Measurements from ENCODE around the gene FOXA1.

The FOXA1 gene

GRCh38 chr14:37595809-37596621 is 966 bp upstream of the FOXA1 start:
- Histone ChIP-seq H3K4me1 (ENCODE audit: control insufficient read depth, insufficient read depth, low read length) (peaks cover 9% of the 10 kb centered on the region), H3K27me3 (ENCODE audit: control insufficient read depth, insufficient read depth, low read length) (peaks cover 85% of the 10 kb centered on the region), H3K9me3 (ENCODE audit: control insufficient read depth, insufficient read depth, low read length) (no peaks in the 10 kb centered on the region), H3K27ac (ENCODE audit: low read length) (no peak overlapping the region), H3K36me3 (ENCODE audit: control insufficient read depth, insufficient read depth, low read length) (no peaks in the 10 kb centered on the region), H3K4me3 (ENCODE audit: low read length) (peak overlapping the region; percentile 14; the same call in 1 of the 2 replicates)
- DNase-seq (ENCODE audit: low read depth, low spot score), result no peak
- no CpG with 5 or more reads among the region's 46 CpGs for WGBS (ENCODE audit: insufficient coverage, insufficient read length)

- Histone ChIP-seq H3K9me3 (ENCODE audit: control insufficient read depth, insufficient read depth, low read length) (no peaks in the 10 kb centered on the region), H3K4me3 (ENCODE audit: low read length) (peak overlapping the region; percentile 38; the same call in 1 of the 2 replicates), H3K27me3 (ENCODE audit: control insufficient read depth, insufficient read depth, low read length) (peaks cover 79% of the 10 kb centered on the region), H3K36me3 (ENCODE audit: control insufficient read depth, insufficient read depth, low read length) (no peaks in the 10 kb centered on the region), H3K4me1 (ENCODE audit: control insufficient read depth, insufficient read depth, low read length) (peaks cover 9% of the 10 kb centered on the region), H3K27ac (ENCODE audit: low read length) (no peak overlapping the region)
- no CpG with 5 or more reads among the region's 56 CpGs for WGBS (ENCODE audit: insufficient coverage, insufficient read length)
- no peak for DNase-seq (ENCODE audit: low read depth, low spot score)
Observed at GRCh38 chr14:37594238-37594970, 645 bp downstream of the FOXA1 start.

DNA sequence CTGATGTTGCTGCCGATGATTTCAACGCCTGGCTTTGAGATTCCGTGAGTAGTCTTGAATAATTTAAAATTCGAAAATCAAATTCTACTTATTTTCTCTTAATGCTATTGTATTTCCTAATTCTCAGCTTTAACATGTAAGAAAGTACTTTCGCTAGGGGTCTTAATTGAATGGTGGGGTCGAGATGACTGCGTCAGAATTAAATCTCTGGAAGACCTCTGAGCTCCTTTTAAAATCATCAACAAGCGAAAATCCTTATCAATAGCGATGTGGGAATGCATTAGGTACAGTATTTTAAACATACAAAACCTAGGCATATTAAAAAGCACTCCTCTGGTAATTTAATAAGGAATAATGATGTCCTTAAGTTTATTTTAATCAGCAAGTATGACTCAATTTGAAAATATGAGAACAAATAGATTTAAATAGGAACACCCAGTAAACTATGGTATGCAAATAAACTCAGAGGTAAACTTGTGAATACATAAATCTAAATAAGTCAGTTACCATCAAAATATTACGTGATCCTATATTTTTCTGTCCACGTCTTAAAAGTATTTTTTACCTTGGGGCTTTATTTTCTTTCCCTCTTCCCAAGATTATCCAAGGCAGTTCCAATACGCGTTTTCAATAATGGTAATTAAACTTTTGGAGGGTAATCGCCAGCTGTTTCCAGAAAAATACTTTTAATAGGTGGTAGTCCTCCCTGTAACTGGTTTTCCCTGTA is 1.4 kb downstream of the FOXA1 start:
- no peak for DNase-seq (ENCODE audit: low read depth, low spot score)
- Histone ChIP-seq H3K9me3 (ENCODE audit: control insufficient read depth, insufficient read depth, low read length) (no peaks in the 10 kb centered on the region), H3K27me3 (ENCODE audit: control insufficient read depth, insufficient read depth, low read length) (peaks cover 75% of the 10 kb centered on the region), H3K36me3 (ENCODE audit: control insufficient read depth, insufficient read depth, low read length) (no peaks in the 10 kb centered on the region), H3K27ac (ENCODE audit: low read length) (no peak overlapping the region), H3K4me1 (ENCODE audit: control insufficient read depth, insufficient read depth, low read length) (peaks cover 6% of the 10 kb centered on the region), H3K4me3 (ENCODE audit: low read length) (no peak overlapping the region)
- WGBS (ENCODE audit: insufficient coverage, insufficient read length), result no CpG with 5 or more reads among the region's 14 CpGs

GRCh38 chr14:37592482-37593408 is 2.3 kb downstream of the FOXA1 start:
- Histone ChIP-seq H3K27me3 (ENCODE audit: control insufficient read depth, insufficient read depth, low read length) (peaks cover 67% of the 10 kb centered on the region), H3K4me1 (ENCODE audit: control insufficient read depth, insufficient read depth, low read length) (peaks cover 1% of the 10 kb centered on the region; the same call in 1 of the 2 replicates), H3K36me3 (ENCODE audit: control insufficient read depth, insufficient read depth, low read length) (no peaks in the 10 kb centered on the region), H3K9me3 (ENCODE audit: control insufficient read depth, insufficient read depth, low read length) (no peaks in the 10 kb centered on the region), H3K27ac (ENCODE audit: low read length) (no peak overlapping the region), H3K4me3 (ENCODE audit: low read length) (peak overlapping the region; percentile 21; the same call in 1 of the 2 replicates)
- DNase-seq (ENCODE audit: low read depth, low spot score), result no peak
- WGBS (ENCODE audit: insufficient coverage, insufficient read length), result no CpG with 5 or more reads among the region's 42 CpGs

DNA sequence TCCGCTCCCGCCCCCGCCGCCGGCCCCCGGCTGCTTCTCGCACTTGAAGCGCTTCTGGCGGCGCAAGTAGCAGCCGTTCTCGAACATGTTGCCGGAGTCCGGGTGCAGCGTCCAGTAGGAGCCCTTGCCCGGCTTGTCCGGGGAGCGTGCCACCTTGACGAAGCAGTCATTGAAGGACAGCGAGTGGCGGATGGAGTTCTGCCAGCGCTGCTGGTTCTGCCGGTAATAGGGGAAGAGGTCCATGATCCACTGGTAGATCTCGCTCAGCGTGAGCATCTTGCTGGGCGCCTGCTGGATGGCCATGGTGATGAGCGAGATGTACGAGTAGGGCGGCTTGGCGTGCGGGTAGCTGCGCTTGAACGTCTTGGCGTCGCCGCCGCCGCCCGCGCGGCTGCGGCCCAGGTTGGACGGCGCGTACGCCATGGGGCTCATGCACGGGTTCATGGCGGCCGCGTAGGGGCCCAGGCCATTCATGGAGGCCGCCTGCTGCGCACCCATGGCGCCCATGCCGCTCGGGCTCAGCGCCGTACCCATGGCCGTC is 3.0 kb downstream of the FOXA1 start:
- Histone ChIP-seq H3K27me3 (ENCODE audit: control insufficient read depth, insufficient read depth, low read length) (peaks cover 64% of the 10 kb centered on the region), H3K4me3 (ENCODE audit: low read length) (peak overlapping the region; percentile 21; the same call in 1 of the 2 replicates), H3K9me3 (ENCODE audit: control insufficient read depth, insufficient read depth, low read length) (no peaks in the 10 kb centered on the region), H3K36me3 (ENCODE audit: control insufficient read depth, insufficient read depth, low read length) (no peaks in the 10 kb centered on the region), H3K4me1 (ENCODE audit: control insufficient read depth, insufficient read depth, low read length) (peaks cover 1% of the 10 kb centered on the region; the same call in 1 of the 2 replicates), H3K27ac (ENCODE audit: low read length) (no peak overlapping the region)
- WGBS (ENCODE audit: insufficient coverage, insufficient read length), result no CpG with 5 or more reads among the region's 58 CpGs
- DNase-seq (ENCODE audit: low read depth, low spot score), result no peak

DNA sequence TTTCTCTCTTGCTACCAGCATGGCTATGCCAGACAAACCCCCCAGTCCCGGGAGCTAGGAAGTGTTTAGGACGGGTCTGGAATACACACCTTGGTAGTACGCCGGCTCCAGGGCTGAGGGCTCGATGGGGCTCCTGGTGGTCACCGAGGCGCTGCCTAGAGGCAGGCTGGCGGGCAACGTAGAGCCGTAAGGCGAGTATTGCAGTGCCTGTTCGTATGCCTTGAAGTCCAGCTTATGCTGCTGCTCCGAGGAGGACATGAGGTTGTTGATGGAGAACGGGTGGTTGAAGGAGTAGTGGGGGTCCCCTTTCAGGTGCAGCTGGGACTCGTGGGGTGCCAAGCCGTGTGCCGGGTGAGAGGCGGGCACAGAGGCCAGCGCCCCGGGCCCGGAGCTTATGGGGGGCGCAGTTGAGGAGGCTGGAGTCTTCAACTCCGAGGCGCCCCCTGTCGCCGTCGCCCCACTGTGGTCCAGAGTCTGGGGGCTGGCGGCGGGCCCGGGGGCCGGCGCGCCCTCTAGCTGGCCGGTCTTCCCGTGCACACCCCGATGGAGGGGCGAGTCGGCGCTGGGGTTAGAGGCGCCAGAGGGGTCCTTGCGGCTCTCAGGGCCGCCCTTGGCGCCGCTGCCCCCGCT is 3.6 kb downstream of the FOXA1 start:
- no CpG with 5 or more reads among the region's 45 CpGs for WGBS (ENCODE audit: insufficient coverage, insufficient read length)
- Histone ChIP-seq H3K4me3 (ENCODE audit: low read length) (peak overlapping the region; percentile 17; the same call in 1 of the 2 replicates), H3K9me3 (ENCODE audit: control insufficient read depth, insufficient read depth, low read length) (no peaks in the 10 kb centered on the region), H3K36me3 (ENCODE audit: control insufficient read depth, insufficient read depth, low read length) (no peaks in the 10 kb centered on the region), H3K4me1 (ENCODE audit: control insufficient read depth, insufficient read depth, low read length) (peaks cover 1% of the 10 kb centered on the region; the same call in 1 of the 2 replicates), H3K27ac (ENCODE audit: low read length) (no peak overlapping the region), H3K27me3 (ENCODE audit: control insufficient read depth, insufficient read depth, low read length) (peaks cover 58% of the 10 kb centered on the region)
- no peak for DNase-seq (ENCODE audit: low read depth, low spot score)

- Histone ChIP-seq H3K9me3 (ENCODE audit: control insufficient read depth, insufficient read depth, low read length) (no peaks in the 10 kb centered on the region), H3K27ac (ENCODE audit: low read length) (no peak overlapping the region), H3K4me3 (ENCODE audit: low read length) (no peak overlapping the region), H3K4me1 (ENCODE audit: control insufficient read depth, insufficient read depth, low read length) (peaks cover 1% of the 10 kb centered on the region; the same call in 1 of the 2 replicates), H3K27me3 (ENCODE audit: control insufficient read depth, insufficient read depth, low read length) (peaks cover 58% of the 10 kb centered on the region), H3K36me3 (ENCODE audit: control insufficient read depth, insufficient read depth, low read length) (no peaks in the 10 kb centered on the region)
- no peak for DNase-seq (ENCODE audit: low read depth, low spot score)
- no CpG with 5 or more reads among the region's 4 CpGs for WGBS (ENCODE audit: insufficient coverage, insufficient read length)
Observed at GRCh38 chr14:37590428-37591139, 4.5 kb downstream of the FOXA1 start.

DNA sequence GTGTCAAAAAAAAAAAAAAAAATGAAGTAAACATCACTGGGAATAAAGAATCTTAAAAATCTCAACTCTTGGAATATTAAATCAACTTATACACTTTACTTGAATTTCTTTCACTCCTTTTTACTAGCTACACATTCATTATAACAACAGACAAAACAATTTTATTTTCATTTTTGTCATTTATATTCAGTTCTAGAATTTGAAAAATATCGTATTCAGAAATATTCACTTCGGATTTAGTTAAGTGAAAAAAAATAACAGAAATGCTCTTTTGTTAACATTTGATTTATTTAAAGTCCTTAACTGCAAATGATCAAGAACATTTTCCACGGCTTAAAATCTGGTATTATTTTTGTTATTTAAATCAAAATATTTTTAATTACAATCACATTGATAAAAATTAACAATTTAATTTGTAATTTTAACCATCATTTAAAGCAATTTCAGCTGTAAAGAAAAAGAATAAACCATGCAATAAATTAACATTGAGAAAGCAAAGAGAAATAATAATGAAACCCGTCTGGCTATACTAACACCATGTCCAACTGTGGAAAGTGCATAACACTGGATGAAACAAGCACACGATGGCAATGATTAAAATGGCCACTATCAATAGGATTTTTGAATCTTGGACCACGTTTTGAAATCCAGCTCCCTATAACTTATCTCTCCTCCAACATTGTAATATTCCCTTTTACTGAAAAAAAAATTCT is 5.2 kb downstream of the FOXA1 start:
- no peak for DNase-seq (ENCODE audit: low read depth, low spot score)
- H3K27me3 ChIP-seq (ENCODE audit: control insufficient read depth, insufficient read depth, low read length), result peaks cover 61% of the 10 kb centered on the region
- no CpG with 5 or more reads among the region's 6 CpGs for WGBS (ENCODE audit: insufficient coverage, insufficient read length)
- H3K27ac ChIP-seq (ENCODE audit: low read length), result no peak overlapping the region
- no peaks in the 10 kb centered on the region for H3K9me3 ChIP-seq (ENCODE audit: control insufficient read depth, insufficient read depth, low read length)
- H3K36me3 ChIP-seq (ENCODE audit: control insufficient read depth, insufficient read depth, low read length), result no peaks in the 10 kb centered on the region
- peaks cover 1% of the 10 kb centered on the region; the same call in 1 of the 2 replicates for H3K4me1 ChIP-seq (ENCODE audit: control insufficient read depth, insufficient read depth, low read length)
- no peak overlapping the region for H3K4me3 ChIP-seq (ENCODE audit: low read length)
